ENCODE results near the gene H2BK1.

Gene H2BK1

DNA sequence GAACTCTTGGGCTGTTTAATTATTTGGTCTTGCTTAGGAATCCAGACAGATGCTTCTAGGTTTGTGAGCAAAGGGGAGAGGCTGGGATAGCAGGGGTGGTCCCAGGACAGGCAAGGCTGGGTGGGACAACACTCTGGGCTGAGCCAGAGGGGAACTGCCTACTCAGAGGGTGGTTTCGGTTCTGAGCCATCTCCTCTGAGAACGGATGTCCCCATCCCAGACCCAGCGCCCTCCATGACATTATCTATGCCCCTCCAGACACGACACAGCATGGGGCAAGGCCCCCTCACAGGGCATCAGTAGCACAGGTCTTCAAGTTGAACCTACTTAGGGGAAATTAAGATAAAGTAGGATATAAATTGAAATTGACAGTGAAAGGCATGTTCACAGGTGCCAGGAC, 30.3 kb downstream of the H2BK1 start:
- in situ Hi-C loops (cut with MboI; ENCODE audit: low sequenced_read_pairs): no loop called here

DNA sequence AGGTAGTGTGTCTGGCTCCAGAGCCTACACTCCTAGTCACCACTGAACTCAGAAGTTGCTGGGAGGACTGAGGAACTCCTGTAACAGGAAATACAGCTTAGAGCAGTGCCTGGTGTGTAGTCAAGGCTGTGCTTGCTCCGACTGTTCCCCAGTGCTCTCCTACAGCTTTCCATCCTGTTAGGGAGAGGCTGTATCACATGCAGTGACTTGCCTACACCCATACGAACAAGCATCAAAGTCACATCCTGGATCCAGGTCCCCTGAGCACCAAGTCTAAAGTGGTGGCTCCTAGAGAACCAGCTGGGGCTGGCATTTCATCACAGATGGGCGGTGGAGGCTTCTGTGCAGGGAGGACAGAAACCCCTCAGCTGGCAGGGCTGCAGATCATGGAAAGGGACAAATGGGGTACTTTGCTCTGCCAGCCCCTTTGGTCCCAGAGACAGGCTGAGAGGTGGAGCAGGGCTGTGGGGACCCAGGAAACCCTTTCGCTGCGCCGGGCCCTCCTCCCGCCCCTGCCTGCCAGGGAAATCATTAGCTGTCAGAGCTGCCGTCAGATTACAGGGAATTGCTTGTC, 30.9 kb downstream of the H2BK1 start:
- in situ Hi-C loops (cut with MboI; ENCODE audit: low sequenced_read_pairs): no loop called here

DNA sequence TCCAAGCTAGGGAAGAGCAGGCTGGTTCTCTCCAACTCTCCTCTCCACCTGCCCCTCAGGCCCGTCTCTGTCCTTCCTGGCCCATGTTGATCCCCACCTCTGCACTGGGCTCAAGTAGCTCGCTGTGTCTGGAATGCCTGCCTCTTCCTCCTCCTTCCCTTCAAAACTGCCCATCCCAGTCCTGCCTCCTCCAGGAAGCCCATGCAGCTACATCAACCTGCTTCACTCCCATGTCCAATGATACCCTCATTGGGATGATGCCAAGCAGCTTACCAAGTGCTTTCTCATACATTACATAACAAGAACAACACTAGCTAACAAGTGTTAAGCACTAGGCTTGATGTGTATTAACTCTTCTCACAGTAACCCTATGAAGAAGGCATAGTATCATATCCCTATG, 31.5 kb downstream of the H2BK1 start:
- in situ Hi-C loops (cut with MboI; ENCODE audit: low sequenced_read_pairs): no loop called here

DNA sequence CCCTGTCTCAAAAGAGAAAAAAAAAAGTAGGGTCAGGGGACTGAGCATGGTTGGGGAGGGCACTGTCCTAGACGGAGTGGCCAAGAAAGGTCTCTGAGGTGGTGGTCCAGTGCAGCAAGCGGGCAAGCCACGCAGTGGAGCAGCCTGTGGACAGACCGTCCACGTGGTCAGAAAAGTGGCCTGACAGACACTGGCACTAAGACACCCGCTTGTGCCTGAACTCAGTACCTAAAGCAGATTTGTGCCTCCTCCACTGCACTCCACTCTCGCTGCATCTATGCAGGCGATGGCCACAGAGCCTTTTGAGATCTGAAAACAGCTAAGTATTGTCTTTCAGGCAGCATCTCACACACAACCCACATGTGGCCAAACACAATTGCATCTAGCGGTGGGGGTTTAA, 32.1 kb downstream of the H2BK1 start:
- in situ Hi-C loops (cut with MboI; ENCODE audit: low sequenced_read_pairs): no loop called here

DNA sequence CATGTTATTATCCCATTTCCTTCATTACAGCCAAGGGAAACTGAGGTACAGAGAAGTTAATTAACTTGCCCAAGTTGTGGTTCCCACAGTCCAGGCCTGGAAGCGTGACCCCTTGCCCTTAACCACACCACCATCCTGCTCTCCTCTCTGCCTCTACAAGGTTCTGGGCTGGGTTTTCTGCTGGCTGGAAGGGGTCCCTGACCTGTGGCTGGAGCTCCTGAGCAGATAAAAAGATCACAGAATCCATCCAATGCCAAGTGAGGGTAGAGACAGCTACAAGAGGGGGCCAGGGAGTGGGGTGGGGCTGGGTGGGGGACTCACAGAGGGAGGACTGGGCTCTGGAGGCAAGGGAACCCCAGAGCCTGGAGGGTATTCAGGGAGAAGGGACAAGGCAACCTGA, 33.0 kb downstream of the H2BK1 start:
- in situ Hi-C loops (cut with MboI; ENCODE audit: low sequenced_read_pairs): no loop called here

DNA sequence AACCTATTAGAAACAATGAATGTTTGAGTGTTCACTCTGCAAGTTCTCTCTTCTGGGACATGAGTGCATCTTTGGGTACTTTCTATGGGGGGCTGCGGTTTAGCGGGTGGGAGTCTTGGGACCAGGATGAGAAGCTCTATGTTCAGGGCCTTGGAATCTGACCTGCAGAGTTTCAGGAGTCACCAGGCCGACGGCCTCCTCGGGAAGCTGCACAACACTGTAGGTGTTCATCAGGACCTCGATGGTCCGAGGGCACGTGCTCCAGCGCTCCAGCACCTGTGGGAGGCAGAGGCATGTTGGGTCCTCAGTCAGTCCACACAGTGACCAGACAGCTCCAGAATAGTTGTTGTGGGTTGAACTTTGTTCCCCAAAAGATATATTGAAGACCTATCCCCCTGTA, 33.9 kb downstream of the H2BK1 start:
- in situ Hi-C loops (cut with MboI; ENCODE audit: low sequenced_read_pairs): no loop called here

DNA sequence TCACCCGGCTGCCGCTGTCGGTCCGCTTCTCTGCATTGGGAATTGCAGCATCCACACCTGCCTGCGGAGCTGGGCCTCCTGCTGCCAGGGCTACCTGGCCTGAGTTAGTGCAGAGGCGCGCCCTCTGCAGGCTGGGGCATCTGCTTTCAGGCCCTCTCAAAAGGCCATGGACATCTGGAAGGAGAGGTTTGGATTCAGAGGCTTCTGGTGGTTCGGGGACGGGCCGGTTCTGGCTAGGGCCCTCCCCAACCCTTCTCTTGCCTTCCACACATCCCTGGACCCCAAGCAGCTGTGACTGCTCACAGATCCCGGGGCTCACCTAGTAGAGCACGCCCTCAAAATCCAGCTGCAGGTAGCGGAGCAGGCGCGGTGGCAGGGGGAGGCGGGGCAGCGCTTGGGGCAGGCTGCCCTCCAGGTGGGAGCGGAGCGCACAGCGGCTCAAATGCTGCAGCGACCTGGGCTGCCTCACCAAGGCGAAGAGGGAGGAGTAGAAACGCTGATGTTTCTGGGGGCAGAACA, 34.4 kb downstream of the H2BK1 start:
- in situ Hi-C loops (cut with MboI; ENCODE audit: low sequenced_read_pairs): no loop called here

DNA sequence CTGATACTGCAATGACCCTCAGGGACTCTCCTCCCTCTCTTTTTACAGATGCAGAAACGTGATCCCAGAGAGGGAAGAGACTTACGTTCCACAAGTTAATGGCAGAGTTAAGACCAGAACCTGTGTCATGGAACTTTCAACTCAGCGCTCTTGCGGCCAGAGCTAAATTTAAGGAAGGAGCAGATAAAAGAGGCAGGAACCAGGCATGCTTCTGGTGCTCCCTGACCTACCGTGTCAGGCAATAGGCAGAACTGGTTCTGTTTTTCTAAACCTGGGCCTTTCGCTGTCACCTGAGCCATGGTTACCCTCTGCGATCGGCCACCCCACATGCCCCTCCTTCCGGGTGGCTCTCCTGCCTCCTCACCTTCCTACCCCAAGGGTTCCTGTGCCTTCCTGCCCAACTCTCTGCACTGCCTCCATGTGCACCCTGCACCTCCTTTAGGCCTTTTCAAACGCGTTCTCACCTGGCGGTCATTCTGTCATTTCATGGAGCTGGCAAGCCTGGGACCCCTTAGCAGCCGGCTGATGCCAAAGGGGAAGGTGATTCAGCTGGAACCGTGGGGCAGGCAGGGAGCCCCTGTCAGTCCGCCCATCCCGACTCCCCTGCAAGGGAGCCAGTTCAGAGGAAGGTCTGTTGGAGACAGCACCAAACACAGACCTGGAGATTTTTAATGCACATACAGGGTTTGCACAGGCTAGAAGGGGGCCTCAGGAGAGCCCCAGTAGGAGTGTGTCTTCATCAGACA, 35.1 kb downstream of the H2BK1 start:
- in situ Hi-C loops (cut with MboI; ENCODE audit: low sequenced_read_pairs): no loop called here

DNA sequence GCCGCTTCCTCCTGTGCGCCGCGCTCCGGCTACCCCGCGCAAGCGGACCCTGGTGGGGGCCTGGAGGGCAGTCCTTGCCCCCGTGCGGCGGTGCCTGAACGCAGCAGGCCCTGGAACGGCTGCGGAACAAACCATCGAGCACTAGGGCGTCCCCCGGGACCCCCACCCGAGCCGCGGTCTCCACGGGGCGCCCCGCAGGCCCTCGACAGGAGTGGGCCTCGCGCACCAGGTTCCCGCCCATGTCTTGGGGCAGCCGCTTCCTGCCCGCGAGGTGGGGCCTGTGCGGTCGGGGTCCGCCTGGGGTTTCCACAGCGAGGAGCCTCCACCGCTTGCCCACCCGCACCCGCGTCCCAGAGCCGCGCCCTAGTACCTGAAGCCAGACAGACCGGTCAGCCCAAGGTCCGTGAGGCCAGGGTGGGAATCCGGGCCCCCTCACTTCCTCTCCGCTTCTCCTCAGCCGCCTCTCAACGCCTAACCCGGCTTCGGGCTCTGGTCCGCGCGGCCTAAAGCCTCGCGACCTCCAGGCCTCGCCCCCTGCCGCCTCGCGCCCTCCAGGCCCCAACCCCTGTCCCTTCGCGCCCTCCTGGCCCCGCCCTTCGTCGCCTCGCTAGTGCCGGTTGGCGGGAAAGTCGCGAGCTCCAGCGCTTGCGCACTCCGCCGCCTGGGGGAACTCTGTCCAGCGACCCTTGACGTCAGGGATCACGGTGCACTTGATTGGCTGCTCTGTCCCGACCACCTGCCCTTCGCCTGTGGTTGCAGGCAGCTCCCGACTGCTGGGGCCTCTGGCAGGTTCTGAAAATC, 35.8 kb downstream of the H2BK1 start:
- in situ Hi-C loops (cut with MboI; ENCODE audit: low sequenced_read_pairs): no loop called here

DNA sequence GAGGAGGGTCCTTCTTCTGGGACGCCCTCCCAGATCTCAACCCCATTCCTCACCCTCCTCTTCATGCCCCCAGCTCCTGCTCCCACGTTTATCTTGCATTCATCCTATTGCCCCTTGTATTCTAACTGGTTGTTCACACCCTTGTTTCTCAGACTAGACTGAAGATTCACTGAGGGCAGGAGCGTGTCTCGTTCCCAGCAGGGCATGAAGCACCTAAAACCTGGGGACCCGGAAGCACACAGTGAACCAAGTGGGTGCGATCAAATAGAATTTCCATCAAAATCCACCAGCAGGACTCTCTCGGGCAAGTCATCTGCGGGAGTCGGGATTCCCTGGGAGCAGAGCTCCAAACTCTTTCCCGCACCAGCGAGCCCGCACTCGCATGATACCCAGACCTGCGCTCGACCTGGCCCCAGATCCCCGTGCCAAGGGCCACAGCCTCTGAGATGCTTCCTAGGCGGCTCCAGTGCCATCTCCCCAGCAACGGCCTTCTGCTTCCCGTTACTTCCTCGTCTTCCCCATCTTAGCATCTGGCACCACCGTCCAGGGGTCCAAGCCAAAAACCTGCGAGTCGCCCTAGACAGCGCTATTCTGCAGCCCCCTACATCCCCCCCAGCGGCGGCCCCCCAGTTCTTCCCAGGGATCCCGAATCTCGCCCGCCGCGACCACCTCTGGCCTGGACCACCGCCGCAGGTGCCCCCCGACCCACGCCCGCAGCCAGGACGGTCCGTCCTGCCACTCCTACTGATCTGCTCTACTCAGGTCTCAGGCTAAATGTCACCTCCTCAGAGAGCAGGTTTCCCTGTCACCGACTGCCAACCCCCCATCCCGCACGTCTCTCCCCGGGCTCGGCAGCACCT, 36.7 kb downstream of the H2BK1 start:
- in situ Hi-C loops (cut with MboI; ENCODE audit: low sequenced_read_pairs): no loop called here

DNA sequence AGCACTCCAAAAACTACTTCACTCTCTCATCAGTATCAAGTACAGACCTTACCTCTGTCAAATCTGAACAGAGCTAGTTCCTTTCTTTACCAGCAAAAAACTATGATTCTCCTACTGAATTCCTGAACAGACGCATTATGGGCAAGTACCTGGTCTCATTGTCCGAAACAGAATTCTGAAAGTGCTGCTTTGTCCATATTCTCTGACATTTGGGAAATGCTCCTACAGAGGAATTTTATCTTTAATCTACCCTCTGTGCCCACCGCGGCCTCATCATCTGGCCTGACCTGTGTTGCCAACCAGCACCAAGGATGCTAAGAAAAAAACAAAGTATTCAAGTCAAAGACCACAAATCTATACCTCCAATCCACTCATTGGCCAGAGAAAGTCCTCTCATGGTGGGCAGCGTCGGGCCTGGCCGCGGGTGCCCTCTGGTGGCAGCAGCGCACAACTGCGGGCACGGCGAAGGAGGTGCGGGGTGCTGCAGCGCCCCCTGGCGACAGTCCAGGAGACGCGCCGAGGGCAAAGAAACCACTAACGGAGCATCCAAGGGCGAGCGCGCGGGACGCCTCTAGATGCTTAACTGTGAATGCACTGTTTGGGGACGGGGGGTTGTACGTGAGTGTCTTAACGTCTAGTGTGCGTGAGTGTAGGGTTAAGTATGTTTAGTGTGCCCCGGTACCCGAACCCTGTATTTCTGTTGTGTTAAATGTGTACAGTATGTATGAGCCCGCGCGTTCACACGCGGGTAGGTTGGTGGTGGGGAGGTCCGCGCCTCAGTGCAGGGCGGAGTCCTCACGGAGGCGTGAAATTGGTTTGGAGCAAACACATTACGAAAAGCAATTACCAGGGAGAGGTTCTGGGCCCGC, 37.8 kb downstream of the H2BK1 start:
- in situ Hi-C loops (cut with MboI; ENCODE audit: low sequenced_read_pairs): no loop called here

DNA sequence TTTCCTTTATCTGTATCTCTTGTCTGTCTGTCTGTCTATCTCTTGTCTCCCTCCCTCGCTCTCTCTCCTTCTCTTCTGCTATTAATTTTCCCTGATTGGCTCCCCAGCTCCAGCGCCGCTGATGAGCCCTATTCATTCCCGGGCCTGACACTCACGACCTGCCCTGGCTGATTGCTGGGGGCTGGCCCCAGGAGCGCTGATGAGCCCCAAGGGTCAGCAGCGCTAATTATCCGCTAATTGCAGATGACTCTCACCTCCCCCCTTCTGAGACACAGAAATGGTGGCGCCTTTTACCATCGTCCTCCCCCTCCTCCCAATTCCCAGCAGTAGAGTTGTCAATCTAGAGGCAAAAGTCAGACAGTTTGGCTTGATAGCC, 41.5 kb downstream of the H2BK1 start:
- in situ Hi-C loops (cut with MboI; ENCODE audit: low sequenced_read_pairs): no loop called here

DNA sequence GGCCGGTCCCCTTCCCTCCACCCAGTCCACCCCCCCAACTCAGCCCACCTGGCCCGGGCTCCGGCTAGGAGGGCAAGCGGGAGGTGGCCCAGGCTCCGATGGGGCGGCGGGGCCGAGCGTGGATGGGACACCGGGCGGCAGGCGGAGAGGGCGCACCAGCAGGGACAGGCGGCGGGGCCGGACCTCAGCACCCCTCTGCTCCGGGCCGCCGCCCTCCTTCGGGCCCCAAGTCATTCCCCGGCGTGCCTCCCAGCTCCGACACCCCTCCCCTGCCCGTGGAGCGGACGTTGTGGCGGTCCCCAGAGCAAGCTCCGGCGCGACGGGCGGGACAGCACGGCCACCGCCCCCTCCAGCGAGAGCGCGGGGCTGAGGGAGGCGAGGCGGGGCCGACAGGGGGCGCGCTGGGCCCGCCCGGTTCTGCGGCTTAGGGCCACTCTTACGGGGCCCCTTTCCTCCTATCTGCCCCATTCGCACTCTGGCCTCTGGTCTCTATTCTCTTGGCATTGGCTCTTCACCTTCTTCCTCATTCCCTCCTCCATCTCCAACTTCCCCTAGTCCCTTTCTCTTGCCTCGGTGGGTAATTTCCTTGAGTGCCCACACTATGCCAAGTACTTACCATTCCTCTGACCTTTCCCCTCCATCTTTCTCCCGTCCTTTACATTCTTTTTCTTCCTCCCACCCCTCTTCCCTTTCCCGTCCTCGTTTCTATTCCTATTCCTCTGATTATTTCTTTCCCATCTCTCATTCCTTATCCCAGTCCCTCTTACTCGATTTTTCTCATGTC, 42.1 kb downstream of the H2BK1 start:
- in situ Hi-C loops (cut with MboI; ENCODE audit: low sequenced_read_pairs): no loop called here

DNA sequence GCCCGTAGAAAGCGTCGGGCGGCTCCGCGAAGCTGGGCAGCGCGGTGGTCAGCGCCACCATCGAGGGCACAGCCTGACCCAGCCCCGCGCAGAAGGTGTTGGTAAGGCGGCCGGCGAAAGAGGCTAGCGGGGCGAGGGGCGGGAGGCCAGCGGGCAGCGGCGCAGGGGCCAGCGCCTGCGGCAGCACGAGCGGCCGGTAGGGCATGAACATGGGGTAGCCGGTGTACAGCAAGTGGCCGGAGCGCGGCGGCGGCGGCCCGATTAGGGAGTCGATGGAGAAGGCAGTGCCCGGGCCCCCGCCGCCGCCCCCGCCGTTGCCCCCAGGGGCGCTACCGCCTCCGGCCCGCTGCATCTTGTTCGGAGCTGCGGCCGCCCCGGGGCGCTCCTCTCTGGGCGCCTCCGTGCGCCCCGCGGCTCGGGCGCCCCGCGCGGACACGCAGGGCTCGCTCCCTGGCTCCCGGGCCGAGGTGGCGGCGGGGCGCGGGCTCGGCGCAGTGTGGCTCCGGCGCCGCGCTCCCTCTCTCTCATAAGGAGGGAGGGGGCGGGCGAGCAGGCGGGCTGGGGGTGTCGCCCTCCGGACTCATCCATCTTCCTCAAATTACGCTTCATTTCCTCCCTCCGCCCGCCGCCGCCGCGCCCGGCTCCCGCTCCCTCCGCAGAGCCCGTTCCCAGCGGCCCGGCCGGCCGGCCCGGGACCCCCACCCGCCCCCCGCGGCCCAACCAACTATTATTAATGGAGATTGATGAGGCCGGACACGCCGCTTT, 42.9 kb downstream of the H2BK1 start, which contains the start of gene GBX1:
GBX1 (minus strand) TSS at position 498 of the 765 bp plus-strand sequence; CDS start at position 352, 146 bp downstream.
- in situ Hi-C loops (cut with MboI; ENCODE audit: low sequenced_read_pairs): no loop called here

DNA sequence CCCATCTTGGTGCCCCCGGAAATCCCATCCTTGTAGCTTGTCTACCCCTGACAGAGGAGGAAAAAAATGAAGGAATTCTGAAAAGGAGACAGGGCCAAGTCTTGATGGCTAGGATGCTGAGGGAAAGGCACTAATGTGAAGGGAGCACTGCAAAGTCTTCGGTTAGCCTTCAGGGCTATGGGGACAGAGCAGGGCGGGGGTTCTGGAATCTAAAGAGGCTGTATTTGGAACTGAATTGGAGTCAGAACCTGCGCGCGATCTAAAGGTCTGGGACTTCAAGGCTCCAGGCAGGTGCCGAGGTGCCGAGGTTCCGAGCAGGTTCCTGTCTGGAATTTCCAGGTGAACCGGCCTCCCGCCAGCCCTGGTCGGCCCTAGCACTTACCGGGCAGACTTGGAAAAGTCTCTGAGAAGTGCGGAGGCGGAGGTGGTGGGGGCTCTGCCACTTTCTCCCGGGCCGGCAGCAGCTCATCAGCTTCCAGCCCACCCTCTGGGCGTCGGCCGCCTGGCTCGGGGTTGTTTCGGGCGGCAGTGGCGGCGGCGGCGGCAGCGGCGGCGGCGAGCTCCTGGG, 43.6 kb downstream of the H2BK1 start:
- in situ Hi-C loops (cut with MboI; ENCODE audit: low sequenced_read_pairs): no loop called here

DNA sequence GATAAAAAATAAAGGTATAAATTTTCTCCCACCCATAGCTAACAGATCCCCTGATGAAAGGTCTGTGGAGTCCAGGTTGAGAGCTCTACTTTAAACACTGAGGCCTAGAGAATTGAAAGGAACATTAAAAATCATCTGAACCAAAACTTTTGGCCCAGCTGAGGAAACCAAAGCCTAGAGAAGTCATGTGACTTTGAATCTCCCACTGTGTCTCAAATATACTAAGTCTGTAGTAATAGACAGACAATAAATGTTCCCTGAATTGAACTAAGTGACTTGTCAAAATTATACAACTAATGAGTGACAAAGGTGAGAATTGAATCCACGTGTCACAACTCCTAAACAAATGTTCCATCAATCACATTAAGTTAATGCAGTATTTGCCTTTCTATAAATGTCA, 48.5 kb downstream of the H2BK1 start:
- in situ Hi-C loops (cut with MboI; ENCODE audit: low sequenced_read_pairs): no loop called here

All from HL-60/S4 treated with phorbol 12-myristate 13-acetate at 8.2 ng/mL for 4 days and 3 days (cell line).